Measurements from ENCODE around the gene TRAPPC8. TPM values are rescaled to one million over a fixed set of nuclear protein-coding genes. Genes with fewer than 3 reads are reported as not detected.
"Not testable (repeated sequence)": the region's sequence is repeated elsewhere in the genome, so short reads cannot be mapped to it uniquely, and the experiment has no call there.

Gene TRAPPC8
- total RNA-seq, 1 experiment from 2014 or later: 19.8 TPM

DNA sequence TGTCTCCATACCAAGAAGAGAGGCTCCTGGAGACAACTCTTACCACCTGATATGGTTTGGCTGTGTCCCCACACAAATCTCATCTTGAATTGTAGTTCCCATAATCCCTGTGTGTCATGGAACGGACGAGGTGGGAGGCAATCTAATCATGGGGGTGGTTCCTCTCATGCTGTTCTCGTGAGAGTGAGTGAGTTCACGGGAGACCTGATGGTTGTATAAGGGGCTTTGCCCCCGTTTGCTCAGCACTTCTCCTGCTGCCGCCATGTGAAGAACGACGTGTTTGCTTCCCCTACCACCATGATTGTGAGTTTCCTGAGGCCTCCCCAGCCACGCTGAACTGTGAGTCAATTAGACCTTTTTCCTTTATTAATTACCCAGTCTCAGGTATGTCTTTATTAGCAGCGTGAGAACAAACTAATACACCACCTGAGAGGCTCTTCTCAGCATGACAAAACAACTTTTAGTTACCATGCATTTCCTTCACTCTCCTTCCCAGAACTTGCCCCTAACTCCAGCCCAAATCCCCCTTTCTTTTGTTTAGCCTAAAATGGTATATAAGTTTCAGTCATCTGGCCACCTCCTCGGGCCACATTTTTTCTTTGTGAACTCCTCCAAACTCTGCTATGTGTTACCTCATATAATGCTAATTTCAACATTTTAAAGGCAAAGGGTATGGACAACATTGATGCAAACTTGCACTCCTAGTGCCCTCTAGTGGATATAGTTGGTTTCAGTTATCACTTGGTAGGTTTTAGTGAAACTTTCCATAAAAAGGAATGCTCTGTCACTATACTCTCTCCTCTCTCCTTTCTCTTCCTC lies 123.6 kb downstream of the TRAPPC8 start:
- Mint-ChIP-seq H3K27me3 (ENCODE audit: insufficient read depth, unreplicated experiment) (no peaks in the 10 kb centered on the region), H3K9me3 (ENCODE audit: unreplicated experiment) (no peaks in the 10 kb centered on the region), H3K4me1 (ENCODE audit: low read depth, unreplicated experiment) (peaks cover 7% of the 10 kb centered on the region), H3K36me3 (ENCODE audit: insufficient read depth, unreplicated experiment) (no peaks in the 10 kb centered on the region), H3K27ac (ENCODE audit: unreplicated experiment) (peak overlapping the region; percentile 54), H3K4me3 (ENCODE audit: unreplicated experiment) (peak overlapping the region; percentile 12)
- POLR2A ChIA-PET: no interaction called here
- no peak overlapping the region for H3K4me3 ChIP-seq (ENCODE audit: low read depth, low read length)
- BruUV-seq (replicated peaks): no TSS peak
- H3K36me3 ChIP-seq (ENCODE audit: control insufficient read depth, insufficient read depth, low read length): no peaks in the 10 kb centered on the region
- peaks cover 12% of the 10 kb centered on the region; the same call in 1 of the 2 replicates for H3K4me1 ChIP-seq
- peak in 1 of 2 experiments; percentile 56 for DNase-seq
- no peaks in the 10 kb centered on the region for H3K9me3 ChIP-seq
- CTCF ChIA-PET: interaction anchor here (0.7 kb wide), 1 partner anchor 263 kb away, joined by 3 read pairs; no protein-coding TSS in a partner anchor
- intact Hi-C loops (cut with micrococcal nuclease; ENCODE audit: unreplicated experiment): loop anchor here (1.0 to 2.0 kb wide), 4 partner anchors 78 to 263 kb away; partner anchors contain the start of gene B4GALT6
- TF ChIP-seq, protein P1, sequence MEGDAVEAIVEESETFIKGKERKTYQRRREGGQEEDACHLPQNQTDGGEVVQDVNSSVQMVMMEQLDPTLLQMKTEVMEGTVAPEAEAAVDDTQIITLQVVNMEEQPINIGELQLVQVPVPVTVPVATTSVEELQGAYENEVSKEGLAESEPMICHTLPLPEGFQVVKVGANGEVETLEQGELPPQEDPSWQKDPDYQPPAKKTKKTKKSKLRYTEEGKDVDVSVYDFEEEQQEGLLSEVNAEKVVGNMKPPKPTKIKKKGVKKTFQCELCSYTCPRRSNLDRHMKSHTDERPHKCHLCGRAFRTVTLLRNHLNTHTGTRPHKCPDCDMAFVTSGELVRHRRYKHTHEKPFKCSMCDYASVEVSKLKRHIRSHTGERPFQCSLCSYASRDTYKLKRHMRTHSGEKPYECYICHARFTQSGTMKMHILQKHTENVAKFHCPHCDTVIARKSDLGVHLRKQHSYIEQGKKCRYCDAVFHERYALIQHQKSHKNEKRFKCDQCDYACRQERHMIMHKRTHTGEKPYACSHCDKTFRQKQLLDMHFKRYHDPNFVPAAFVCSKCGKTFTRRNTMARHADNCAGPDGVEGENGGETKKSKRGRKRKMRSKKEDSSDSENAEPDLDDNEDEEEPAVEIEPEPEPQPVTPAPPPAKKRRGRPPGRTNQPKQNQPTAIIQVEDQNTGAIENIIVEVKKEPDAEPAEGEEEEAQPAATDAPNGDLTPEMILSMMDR (IDR thresholded peaks at IDR 0.05; ENCODE audit: insufficient read depth in 1 of 2, low read depth in 1 of 2, low read length in 1 of 2, severe bottlenecking in 1 of 2, unreplicated experiment in 1 of 2): peak; percentile 32 to 51
- H3K27me3 ChIP-seq (replicated peaks; ENCODE audit: control insufficient read depth, insufficient read depth, low read length): no peaks in the 10 kb centered on the region

DNA sequence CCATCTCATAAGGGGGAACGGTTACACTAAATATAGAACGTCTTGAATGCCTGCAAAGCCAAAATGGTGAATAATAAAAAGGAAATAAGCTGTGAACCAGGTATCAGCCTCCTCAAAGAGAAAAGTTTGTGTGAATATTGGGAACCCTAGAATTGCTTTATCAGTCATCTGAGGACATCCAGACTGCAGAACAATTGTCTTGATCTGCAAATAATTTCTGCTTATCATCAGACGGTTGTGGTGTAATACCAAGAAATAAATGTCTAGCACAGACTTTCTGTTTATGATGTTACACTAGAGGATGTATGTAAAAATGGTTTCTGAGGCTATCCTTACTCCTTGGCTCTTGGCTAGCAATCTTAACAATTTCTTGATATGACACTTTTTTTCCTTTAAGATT lies 128.8 kb downstream of the TRAPPC8 start:
- intact Hi-C loops (cut with micrococcal nuclease; ENCODE audit: unreplicated experiment): no loop called here

DNA sequence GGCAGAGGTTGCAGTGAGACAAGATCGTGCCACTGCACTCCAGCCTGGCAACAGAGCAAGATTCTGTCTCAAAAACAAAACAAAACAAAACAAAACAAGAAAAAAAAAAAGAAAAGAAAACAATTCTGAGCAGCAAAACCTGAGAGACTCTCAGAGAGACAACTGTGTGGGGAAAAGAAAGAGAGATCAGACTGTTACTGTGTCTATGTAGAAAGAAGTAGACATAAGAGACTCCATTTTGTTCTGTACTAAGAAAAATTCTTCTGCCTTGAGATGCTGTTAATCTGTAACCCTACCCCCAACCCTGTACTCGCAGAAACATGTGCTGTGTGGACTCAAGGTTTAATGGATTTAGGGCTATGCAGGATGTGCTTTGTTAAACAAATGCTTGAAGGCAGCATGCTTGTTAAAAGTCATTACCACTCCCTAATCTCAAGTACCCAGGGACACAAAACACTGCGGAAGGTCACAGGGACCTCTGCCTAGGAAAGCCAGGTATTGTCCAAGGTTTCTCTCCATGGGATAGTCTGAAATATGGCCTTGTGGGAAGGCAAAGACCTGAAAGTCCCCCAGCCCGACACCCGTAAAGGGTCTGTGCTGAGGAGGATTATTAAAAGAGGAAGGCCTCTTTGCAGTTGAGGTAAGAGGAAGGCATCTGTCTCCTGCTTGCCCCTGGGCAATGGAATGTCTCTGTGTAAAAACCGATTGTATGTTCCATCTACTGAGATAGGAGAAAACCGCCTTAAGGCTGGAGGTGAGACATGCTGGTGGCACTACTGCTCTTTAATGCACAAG lies 132.4 kb downstream of the TRAPPC8 start:
- H3K36me3 Mint-ChIP-seq (ENCODE audit: insufficient read depth, unreplicated experiment); POLR2A ChIA-PET; intact Hi-C loops (cut with micrococcal nuclease; ENCODE audit: unreplicated experiment); H3K4me3 ChIP-seq (ENCODE audit: low read depth, low read length); H3K27me3 ChIP-seq (replicated peaks; ENCODE audit: control insufficient read depth, insufficient read depth, low read length); H3K27me3 Mint-ChIP-seq (ENCODE audit: insufficient read depth, unreplicated experiment); H3K36me3 ChIP-seq (ENCODE audit: control insufficient read depth, insufficient read depth, low read length); H3K9me3 ChIP-seq; CTCF ChIA-PET; H3K4me1 ChIP-seq; H3K4me3 Mint-ChIP-seq (ENCODE audit: unreplicated experiment); H3K4me1 Mint-ChIP-seq (ENCODE audit: low read depth, unreplicated experiment); BruUV-seq (replicated peaks); H3K9me3 Mint-ChIP-seq (ENCODE audit: unreplicated experiment): not testable (repeated sequence)
- DNase-seq: peak; percentile 43 to 58
- H3K27ac Mint-ChIP-seq (ENCODE audit: unreplicated experiment): peak overlapping the region; percentile 72

More for the DNA sequence above, 128.8 kb downstream of the TRAPPC8 start:
- POLR2A ChIA-PET: no interaction called here
- Histone ChIP-seq H3K4me3 (ENCODE audit: low read depth, low read length) (no peak overlapping the region), H3K27me3 (replicated peaks; ENCODE audit: control insufficient read depth, insufficient read depth, low read length) (no peaks in the 10 kb centered on the region), H3K36me3 (ENCODE audit: control insufficient read depth, insufficient read depth, low read length) (no peaks in the 10 kb centered on the region), H3K9me3 (no peaks in the 10 kb centered on the region), H3K4me1 (0 out of 2 replicates have a peak, but pooled peaks cover 4% of the 10 kb centered on the region)
- Mint-ChIP-seq H3K4me3 (ENCODE audit: unreplicated experiment) (no peak overlapping the region), H3K4me1 (ENCODE audit: low read depth, unreplicated experiment) (no peaks in the 10 kb centered on the region), H3K27me3 (ENCODE audit: insufficient read depth, unreplicated experiment) (no peaks in the 10 kb centered on the region), H3K27ac (ENCODE audit: unreplicated experiment) (no peak overlapping the region), H3K9me3 (ENCODE audit: unreplicated experiment) (no peaks in the 10 kb centered on the region), H3K36me3 (ENCODE audit: insufficient read depth, unreplicated experiment) (no peaks in the 10 kb centered on the region)
- CTCF ChIA-PET: no interaction called here
- DNase-seq: no peak
- TF ChIP-seq, protein P1 (IDR thresholded peaks at IDR 0.05; ENCODE audit: insufficient read depth in 1 of 2, low read depth in 1 of 2, low read length in 1 of 2, severe bottlenecking in 1 of 2, unreplicated experiment in 1 of 2): no peak
- BruUV-seq (replicated peaks): no TSS peak

DNA sequence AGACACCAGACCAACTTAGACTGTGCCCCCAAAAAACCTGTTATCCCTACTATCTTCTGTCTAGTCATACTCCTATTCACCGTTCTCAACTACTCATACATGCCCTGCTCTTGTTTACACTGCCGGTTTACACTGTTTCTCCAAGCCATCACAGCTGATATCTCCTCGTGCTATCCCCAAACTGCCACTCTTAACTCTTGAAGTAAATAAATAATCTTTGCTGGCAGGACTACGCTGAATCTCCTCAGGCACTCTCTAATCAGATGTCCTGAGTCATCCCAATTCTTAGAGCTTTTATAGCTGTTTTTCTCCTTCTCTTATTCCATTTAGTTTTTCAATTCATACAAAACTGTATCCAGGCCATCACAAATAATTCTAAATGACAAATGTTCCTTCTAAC lies 133.9 kb downstream of the TRAPPC8 start:
- H3K27ac Mint-ChIP-seq (ENCODE audit: unreplicated experiment); CTCF ChIA-PET; H3K9me3 Mint-ChIP-seq (ENCODE audit: unreplicated experiment); DNase-seq; H3K27me3 Mint-ChIP-seq (ENCODE audit: insufficient read depth, unreplicated experiment); H3K4me1 Mint-ChIP-seq (ENCODE audit: low read depth, unreplicated experiment); POLR2A ChIA-PET; H3K36me3 Mint-ChIP-seq (ENCODE audit: insufficient read depth, unreplicated experiment); H3K9me3 ChIP-seq; BruUV-seq (replicated peaks); H3K36me3 ChIP-seq (ENCODE audit: control insufficient read depth, insufficient read depth, low read length); intact Hi-C loops (cut with micrococcal nuclease; ENCODE audit: unreplicated experiment); H3K27me3 ChIP-seq (replicated peaks; ENCODE audit: control insufficient read depth, insufficient read depth, low read length); H3K4me1 ChIP-seq; H3K4me3 Mint-ChIP-seq (ENCODE audit: unreplicated experiment); H3K4me3 ChIP-seq (ENCODE audit: low read depth, low read length): not testable (repeated sequence)
